ENCODE measurements around the gene KCTD1. TPM values are rescaled to one million over a fixed set of nuclear protein-coding genes. Genes with fewer than 3 reads are reported as not detected.

The KCTD1 gene
- total RNA-seq, 1 donor from 2014 or later, result 14.6 TPM

DNA sequence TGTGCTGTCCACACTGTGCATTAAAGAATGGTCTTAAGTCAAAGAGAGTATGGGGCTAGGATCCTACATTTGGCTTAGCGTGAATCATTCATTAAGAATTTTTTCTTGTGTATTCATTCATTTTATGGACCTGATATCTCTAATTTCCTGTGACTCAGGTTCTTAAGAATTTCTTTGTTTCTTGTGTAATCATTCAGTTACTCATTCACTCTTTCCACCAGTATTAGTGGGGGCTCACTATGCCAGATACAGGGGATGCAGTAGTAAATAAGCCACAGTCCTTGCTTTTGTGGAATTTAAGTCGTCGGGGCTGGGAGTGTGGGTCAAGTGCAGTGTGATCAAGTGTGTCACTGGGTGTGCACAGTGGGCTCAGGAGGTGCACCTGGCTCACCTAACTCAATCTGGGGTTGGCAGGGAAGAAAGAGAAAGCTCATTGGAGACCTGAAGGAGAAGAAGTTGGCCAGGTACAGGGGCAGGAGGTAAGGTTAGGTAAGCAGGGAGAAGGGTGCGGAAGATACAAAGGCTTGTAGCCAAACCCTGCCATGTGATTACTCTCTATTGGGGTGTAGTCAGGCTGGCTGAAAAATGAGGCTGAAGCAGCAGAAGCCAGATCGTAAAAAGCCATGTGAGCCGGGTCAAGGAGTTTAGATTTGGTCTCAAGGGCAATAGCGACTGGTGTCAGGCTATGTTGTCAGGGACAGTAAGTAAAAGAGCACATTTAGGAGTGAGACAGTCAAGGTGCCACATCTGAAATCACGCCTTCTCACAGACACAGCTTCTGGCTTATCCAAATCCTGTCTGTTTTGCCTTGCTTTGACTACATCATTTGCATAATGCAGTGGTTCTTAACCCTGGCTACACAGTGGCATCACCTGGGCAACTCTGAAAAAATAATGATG, 67.2 kb downstream of the KCTD1 start:
- no peak for DNase-seq

DNA sequence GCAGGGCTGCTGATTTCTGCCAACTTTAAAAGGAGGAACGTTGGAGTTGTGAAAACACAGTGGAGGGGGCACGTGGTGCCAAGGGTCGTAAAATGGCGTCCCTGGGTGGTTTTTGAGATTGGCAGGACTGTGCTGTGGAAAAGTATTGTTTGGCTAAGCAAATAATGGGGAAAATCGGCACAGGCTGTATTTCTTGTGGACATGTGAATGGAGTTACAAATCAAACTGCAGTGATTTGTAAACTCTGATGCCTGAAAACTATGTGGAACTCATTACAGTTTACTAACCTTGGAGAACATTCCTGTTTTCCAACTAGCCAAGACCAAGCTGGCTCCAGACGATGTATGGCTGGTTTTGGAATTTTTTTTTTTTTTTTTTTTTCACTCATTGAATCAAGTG, 68.7 kb downstream of the KCTD1 start:
- DNase-seq, result no peak

DNA sequence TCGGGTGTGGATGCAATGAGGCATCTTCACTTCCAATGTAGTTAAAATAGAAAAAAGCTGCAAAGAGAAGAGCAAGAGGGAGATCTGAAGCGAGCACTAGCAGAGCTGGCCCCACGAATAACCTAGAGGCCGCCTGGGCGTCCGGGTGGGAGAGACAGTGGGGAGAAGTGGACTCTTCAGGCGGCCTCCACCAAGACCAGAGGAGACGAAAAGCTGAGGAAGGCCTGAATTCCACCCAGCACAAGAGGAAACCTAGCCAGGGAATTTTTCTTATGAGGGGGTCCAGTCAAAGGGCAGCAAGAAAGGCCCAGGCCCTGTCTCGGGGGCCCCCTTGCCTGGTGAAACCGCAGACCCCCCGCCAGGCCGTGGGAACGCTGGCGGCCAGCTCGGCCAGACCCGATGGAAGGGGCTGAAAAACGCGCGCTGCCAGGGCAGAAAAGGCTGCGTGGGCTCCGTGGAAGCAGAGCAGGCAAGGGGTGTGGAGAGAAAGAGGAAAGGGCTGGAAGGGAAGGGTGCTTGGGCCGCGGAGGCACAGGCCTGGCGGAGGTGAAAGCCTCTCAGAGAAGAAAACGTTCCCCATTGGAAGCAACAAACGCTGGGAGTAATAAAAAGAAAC, 69.2 kb downstream of the KCTD1 start:
- no peak for DNase-seq

DNA sequence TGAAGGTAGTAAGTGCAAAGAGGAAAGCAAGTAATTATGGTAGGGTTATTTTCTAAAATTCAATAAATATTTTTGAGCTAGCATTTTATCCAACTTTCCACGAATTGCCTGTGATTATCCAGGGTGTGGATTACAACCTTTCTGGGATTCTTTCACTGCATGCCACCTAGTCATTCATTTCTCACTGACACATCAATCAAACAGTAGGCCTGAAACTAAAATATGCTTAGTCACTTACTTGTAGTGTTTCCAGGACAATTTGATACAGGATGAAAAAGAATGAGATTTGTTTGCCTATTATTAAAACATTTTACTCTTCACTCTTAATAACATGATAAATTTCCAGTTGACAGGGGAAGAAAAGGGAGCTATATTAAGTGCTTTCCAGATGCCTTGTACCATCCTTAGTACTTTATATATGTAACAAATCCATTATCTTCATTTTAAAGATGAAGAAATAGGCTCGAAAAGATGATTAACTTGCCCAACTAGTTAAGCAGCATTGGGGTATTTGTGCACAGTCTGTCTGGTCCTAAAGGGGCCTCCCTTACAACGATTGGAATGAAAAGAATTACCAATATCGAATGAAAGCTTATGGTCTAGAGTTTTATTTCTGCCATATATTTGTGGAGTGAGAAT, 70.4 kb downstream of the KCTD1 start:
- DNase-seq, result no peak

DNA sequence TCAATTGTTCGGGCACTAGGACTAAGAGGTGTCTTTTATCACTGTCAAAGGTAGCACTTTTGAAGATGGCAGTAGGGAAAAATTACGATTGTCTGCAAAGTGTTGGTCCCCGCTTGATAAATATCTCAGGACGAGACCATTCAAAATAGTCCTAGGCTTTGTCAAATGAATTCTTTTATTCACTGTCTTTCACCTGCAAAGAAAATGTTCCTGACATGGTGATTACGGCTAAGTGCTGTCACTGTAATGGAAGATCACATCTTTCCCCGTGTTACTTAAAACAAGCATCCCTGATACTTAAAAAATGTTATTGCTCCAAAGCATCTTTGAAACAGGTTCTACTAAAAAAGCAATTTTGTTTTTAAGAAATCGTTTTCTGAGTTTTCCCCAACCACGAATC, 71.7 kb downstream of the KCTD1 start:
- no peak for DNase-seq

DNA sequence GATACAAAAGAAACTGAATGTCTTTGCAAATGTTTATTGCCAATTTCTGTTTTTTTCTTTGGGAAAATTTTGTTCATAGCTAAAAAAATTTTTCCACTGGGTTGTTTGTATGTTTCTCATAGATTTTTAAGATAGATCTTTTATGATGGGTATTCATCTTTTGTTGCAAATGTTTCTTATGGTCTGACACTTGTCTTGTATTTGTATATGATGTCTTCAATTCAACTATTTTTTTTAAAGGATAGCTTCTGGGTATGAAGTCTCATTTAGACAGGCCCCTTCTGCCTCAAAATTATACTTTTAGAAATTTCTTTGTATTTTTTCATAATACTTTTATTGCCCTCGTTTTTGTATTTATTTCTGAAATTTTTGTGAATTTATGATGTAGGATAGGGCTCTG, 73.8 kb downstream of the KCTD1 start:
- DNase-seq, result no peak

DNA sequence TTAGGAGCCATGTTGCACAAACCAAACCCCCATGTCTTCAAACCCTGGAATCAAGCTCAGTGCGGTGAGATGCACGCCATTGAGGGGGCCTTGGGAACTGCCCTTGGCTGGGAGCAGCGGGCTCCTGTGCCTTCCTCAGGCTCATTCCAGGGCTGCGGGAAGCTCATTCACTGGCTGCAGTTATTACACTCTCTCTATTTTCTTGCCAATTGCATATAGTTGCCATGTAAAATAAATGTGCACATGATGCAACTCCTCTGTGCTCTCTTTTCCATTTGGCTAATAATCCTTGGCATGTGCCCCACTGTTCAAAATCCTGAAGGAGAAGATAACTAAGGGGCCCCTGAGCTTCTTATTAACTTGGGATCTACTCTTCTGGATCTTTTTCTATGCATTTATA, 74.7 kb downstream of the KCTD1 start:
- DNase-seq, result peak; percentile 24

DNA sequence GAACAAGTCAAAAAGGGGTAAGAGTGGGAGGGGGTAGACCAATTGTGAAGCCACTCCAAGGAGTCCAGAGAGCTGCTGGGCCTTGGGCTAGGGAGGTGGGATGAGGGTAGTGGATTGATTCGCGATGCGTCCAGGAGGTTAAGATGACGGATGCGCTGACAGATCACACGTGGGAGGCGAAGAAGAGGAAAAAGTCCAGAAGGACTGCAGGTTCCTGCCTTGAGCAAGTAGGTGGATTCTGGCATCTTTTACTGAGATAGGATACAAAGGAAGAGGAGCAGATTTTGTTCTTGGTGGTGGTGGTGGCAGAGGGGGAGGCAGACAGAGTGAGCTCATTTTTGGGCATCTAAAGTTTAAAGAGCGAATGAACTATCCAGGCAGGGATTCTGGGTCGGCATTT, 76.5 kb downstream of the KCTD1 start:
- no peak for DNase-seq

DNA sequence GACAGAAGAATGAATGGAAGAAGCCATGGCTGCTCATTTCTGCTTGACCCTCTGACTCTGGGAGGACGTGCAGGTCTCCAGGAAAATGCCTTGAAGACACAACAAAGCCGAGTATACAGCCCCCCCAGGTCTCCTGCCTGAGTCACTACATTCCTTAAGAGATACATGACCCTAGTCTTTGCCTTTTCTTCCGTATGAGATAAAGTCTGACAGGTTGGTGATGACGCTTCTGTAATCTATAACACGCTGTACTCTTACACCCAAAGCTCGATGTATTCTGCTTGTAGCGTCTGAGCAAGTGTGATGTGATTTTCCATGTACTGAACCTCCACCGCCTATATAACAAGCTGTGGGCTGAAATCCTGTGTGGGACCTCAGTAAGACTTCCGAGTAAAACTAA, 77.3 kb downstream of the KCTD1 start:
- DNase-seq, result no peak

DNA sequence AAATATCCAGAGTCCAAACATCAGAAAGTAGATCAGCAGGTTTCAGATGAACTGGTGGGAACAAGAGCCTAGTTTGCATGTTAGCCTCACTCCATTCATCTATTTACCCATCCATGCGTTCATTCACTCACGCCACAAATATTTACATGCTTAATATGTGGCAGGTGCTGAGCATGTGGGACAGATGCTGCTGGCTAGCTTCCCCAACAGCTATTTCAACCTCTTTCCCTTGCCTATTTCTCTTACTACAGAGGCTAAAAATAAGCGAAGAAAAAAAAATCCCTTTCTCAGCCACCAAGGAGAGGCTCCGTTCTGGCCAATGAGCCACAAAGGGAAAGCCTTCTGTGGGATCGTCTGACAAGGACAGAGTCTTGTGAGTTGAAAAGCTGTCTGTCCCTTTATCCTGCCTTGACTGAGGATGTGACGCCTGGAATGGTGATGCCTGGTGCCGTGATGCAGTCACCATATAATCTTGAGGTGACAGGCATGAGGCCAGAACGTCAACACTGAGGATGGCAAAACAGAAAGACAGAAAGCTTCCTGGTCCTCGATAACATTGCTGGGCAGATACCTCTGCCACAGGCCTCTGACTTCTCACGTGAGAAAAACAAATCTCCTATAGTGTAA, 78.2 kb downstream of the KCTD1 start:
- DNase-seq, result peak; percentile 62

DNA sequence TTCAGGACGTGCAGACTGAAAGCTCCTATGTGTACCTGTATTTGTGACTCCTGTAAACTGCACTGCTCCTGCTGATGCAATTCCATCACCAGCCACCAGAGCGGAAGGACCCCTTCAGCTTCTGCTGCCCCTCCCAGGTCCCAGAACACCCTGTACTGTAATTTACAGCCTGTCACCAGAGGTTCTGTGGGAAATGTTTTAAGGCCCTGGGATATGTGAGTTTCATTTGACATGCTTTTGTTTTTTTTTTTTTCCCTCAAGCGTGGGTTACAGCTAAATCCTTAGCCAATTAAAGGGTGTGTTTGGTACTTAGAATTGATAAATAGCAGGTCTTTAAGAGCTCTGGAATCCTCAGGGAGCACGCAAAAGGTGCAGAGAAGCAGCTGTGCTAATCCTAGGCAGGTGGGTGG, 79.4 kb downstream of the KCTD1 start:
- DNase-seq, result no peak

DNA sequence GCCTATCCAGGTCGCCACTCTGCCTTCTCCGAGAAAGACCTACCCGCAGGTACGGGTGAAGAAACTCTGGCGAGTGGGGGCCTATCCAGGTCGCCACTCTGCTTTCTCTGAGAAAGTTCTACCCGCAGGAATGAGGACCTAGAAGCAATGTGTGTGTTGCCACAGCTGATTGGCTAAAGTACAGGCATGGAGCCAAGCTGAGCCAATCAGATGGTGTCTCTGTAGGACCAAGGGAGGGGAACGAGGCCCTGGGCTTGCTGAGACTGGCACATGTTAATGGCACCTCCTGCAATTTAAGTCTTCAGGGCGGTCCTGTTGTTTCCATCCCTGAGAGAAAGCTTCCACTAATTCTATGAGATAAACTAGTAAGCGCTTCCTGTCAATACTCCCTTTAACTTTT, 82.3 kb downstream of the KCTD1 start:
- DNase-seq, result no peak

DNA sequence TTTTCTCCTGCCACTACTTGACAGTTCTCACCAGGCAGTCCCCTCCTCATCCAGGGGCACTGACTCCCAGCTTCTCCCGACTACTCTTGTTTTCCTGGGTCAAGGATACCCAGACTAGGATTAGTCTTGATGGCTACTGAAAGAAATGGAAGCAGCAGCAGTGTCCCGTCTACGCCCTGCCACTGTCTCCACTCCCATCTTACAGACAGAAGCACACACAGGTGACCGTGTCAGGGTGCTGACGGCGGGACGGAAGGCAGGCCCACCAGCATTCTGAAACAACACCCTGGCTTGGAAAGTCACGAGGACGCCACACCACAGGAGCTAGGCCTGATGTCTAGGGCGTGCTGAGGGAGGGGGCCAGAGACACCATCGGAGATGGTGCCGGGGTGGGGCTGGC, 82.9 kb downstream of the KCTD1 start:
- no peak for DNase-seq

DNA sequence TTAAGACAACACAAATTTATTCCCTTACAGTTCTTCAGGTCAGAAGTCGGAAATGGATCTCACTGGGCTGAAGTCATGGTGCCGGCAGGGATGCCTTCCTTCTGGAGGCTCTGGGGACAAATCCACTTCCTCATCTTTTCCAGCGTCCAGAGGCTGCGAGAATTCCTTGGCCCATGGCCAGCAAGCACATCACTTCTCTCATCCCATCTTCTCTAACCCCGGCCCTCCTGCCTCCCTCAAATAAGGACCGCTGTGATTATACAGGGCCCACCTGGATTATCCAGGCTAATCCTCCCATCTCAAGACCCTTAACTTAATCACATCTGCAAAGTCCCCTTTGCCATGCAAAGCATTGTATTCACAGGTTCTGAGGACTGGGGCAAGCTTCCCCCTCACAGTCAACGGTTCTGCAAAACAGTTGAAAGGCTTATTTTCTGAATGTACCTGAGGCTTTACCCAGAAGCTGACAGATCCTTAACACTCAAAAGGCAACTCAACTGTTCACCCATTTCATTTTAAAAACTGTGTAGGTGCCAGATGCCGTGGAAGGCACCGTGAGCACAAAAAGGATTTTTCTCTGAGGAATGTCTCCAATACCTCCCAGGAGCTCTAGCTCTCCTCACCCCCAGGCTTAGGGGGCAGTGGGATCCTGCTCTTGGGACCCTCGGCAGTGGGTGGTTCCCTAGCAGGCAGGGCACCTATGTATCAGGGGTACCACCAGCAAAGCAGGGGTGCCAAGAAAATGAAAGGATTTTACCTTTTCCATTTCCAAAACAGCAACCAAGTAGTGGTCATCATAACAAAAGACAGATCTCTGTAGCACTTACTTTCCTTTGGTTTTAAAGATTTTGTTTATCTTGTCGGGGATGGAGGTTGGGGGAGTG, 84.0 kb downstream of the KCTD1 start:
- no peak for DNase-seq

DNA sequence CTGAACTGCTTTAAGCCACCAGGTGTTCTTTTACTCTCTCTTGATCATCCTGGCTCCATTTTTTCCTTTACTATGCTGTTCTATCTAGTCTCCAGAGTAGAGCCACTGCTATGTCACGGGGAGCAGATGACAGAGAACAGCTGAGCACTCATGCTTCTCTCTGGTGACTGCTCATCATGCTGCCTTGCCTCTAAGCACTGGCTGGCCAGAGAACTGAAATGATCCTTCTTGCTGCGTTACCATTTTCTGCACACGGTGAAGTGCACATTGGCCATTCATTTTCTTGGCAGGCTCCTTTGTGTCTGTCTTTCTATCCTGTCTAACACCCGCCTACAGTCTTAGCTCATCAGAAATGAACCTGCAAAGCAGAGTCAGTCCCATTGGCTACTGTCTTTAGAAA, 86.0 kb downstream of the KCTD1 start:
- no peak for DNase-seq

DNA sequence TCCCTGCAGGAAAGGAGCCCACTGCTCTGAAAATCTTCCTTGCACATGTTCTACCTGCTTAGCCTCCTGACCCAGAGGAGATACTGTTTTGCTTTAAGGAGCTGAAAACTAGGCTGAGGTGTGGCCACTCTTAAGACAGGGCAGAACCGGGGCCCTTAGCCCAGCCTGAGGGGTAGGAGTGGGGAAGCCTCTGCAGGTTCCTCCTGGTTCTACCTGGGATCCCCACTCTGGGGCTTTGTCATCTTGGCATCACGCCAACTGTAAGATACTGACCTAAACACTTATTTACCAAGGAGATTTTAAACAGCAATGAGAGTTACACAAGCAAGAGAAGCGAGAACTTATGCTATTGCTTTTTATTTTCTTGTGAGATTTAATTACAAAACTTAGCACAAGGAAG, 86.9 kb downstream of the KCTD1 start:
- DNase-seq, result no peak

DNA sequence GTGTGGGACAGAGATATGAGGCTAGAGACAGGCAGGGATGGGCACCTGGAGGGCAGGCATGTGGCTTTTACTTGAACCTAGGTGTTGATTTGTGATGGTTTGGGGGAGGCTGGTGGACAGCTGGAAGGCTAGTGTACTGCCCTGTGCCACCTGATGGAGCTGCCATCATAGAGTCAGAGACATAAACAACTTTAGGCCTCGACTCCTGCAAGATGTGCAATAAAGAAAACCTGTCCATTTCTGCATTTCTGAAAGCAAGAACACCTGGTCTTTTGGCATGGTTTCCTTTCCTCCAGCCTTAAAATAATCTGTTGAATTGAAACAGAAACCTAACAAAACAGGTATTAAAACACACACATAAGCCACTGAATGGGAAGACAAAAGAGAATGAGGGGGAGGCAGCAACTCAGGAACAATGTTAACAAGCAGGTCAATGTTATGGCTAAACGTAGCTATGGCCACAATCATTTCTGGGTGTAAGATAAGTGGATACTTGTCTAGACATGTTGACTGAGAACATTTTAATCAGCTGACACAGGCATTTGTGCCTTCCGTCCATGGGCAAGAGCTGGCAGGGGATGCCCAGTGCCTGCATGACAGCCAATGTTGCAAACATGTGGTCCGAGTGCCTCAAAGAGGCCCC, 87.8 kb downstream of the KCTD1 start:
- no peak for DNase-seq

DNA sequence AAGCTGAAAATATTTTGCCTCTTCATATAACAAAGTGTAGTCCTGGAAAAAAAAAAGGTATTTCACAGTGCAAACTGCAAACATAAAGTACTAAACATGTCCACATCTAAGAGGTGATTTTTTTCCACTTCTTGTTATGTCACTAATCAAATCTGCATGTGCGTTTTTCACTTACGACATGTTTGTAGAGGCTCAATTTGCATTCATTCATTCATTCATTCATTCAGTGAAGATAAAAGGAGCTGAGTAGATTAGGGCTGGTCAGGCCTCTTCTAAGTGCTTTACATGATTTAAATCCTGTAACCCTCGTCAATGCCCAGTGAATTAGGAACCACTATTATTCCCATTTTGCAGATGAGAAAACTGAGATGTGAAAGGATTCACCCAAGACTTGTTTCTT, 88.5 kb downstream of the KCTD1 start:
- no peak for DNase-seq

DNA sequence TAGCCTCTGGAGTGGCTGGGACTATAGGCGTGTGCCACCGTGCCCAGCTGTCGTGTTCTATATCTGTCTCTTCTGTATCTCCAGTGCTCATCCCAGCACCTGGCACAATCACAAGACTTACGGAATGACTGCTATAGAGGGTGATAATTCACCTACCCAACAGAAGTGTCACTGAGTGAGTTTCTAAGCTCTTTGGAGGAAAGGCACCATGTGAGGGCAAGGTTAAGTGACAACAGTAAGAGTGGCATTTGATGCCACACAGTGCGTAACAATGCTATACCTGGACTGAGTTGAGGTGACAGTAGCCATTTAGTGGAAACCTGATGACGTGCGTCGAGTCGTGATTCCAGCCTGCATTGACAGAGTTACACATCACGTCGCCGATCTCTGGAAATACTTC, 89.0 kb downstream of the KCTD1 start:
- no peak for DNase-seq

DNA sequence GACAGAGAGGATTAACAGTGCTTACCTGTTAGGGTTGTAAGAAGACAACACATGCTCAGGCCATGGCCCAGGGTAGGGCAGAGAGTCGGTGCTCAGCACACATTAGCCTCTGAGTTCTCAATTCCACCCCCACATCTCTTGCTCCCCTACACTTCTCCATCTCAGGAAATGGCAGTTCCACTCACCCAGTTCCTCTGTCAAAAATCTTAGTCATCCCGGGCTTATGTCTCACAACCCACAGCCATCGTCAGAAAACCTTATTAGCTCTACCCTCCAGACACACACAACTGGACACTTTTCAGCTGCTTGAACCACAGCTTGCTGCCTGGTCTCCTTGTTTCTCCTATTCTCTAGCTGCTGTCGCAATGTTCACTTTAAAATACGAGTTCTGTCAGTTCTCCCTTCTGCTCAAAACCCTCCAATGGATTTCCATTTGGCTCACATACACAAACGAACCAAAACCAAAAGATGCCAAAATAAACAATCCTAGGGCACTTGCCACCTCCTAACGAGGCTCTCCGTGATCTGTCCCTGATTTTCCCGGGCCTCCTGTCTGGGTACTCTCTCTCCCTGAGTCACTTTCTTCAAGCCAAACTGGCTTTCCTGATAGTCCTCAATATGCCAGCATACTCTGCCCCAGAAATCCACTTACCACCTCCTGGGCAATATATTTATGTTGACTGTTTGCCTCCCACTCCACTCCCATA, 89.7 kb downstream of the KCTD1 start:
- no peak for DNase-seq
